HG02870 (cell line): ENCODE measurements around the gene IGFBP7.
"Not testable (repeated sequence)": the region's sequence is repeated elsewhere in the genome, so short reads cannot be mapped to it uniquely, and the experiment has no call there.

ENCODE experiments used
- ATAC-seq: cut with Tn5 transposase; IDR thresholded peaks from one replicate; pipeline ENCODE4 v1.9.1; 2021; ENCODE audit warnings: mild to moderate bottlenecking, moderate library complexity; ENCODE audit not compliant: unreplicated experiment

The IGFBP7 gene

GRCh38 chr4:57075367-57075766 is 34.8 kb downstream of the IGFBP7 start:
- no peak for ATAC-seq

GRCh38 chr4:57074744-57075143 is 35.4 kb downstream of the IGFBP7 start:
- no peak for ATAC-seq

GRCh38 chr4:57073559-57073958 is 36.6 kb downstream of the IGFBP7 start:
- ATAC-seq, result no peak

DNA sequence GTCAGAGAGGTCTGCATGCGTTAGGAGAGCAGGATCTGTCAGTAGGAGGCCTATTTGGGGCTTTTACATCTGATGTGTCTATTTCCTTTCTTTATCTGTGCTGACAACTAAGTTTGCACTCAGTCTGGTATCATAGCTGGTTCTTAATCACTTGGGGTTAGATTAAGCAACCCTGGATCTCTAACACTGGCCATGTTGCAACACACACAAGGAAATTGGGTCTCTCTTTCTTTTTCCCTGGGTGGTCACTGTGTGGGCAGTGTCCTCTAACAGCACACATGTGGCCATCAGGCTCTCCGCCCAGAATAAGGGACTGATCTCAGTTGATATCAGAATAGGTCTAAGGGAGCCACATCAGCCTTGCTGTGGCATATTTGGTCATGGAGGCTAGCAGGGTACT is 38.9 kb downstream of the IGFBP7 start:
- ATAC-seq, result no peak

DNA sequence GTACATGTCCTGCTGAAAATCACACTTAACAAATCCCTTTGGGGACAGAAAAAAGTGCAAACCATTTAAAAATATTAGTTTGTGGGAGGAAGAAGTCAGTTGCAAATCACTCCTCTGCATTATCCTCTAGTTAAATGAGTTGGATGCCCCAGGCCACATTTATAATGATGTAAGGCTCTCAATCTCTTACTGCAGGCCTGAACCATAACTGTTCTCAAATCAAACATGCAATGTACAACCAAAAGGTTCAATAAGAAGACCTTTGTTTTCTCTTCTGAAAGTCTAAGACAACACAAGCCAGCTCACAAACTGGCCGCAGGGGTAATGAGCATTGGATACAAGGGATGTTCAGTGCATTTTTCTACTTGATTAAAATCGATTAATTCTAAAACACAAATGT is 39.7 kb downstream of the IGFBP7 start:
- ATAC-seq, result no peak

- no peak for ATAC-seq
Measured at GRCh38 chr4:57068237-57068981, 41.8 kb downstream of the IGFBP7 start.

DNA sequence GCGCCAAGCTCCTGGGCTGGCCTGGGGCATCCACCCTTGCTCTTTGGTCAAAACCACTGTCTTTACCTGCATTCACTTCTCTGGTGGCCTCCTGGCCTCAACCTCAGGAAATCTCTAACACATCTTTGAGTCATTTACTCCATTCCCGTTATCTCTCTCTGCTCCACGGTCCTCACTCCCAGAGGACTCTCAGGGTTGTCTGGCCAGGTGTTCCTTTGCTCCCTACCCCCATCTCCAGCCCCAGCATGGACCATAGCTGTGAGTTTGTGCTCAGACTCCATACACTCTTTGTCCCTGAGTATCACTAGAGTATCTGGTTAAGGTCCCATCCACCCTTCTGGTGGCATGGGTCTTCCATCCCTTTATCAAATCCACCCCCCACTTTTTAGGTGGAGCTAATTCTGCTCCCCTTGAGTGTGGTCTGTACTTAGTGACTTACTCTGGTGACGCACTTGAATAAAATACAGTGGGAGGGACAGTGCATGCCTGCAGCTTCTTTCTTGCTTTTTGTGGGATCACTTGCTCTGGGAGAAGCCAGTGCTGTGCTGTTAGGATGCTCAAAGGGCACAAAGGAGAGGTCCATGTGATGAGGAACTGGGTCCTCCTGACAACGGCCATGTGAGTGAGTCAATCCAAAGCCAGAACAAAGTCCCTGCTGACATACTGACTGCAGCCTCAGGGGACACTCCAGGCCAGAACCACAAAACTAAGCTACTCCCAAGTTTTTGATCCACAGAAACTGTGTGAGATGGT is 44.3 kb downstream of the IGFBP7 start:
- ATAC-seq, result no peak

DNA sequence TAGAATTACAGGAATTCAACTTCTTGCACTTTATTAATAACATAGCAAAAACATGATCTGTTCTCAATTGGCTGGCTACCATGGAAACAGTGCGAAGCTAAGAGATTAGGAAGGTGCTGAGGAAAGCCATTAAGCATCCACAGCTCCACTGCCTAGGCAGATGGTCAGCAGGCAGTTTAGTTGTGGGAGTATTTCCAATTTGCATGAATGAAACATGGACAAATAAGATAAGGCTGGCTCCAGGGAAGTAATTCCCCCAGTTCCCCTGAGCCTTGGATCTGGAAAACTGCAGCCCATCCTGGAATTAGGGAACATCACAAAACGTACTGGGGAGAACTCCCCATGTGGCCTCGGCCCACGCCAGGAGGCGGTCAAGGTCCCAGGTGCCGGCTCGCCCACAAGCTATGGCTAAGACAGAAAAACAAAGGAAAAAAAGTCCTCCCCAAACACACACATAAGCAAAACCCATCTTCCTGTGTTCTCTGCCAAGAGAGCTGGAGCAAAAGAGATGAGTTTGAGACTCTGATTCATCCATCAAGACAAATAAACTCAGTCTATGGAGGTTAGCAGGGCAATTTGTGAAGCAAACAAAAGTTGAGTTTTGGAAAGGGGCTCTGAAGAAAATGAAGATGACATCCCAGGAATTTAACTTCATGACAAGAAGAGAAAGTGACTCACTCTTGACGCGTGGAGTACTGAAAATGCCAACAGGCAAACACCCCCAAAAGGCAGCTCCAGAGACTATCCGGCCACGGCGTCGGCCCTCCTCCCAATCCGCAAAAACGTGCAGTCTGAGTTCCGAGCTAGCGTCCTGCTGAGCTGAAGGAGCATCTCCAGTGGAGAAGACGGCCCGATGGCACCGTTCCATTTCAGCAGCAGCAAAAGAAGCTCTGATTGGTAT is 45.1 kb downstream of the IGFBP7 start:
- ATAC-seq, result no peak

GRCh38 chr4:57064120-57064519 is 46.1 kb downstream of the IGFBP7 start:
- ATAC-seq, result no peak

- ATAC-seq, result no peak
Measured at GRCh38 chr4:57063518-57063917, 46.7 kb downstream of the IGFBP7 start.

- ATAC-seq, result no peak
Measured at GRCh38 chr4:57061395-57061794, 48.8 kb downstream of the IGFBP7 start.

DNA sequence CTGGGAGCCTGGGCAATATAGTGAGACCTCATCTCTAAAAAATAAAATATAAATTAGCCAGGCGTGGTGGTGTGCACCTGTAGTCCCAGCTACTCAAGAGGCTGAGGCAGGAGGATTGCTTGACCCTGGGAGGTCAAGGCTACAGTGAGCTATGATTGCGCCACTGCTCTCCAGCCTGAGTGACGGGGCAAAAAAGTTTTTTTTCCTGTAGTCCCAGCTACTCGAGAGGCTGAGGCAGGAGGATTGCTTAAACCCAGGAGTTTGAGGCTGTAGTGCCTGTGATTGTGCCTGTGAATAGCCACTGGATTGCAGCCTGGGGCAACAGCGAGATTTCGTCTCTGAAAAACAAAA is 49.5 kb downstream of the IGFBP7 start:
- not testable (repeated sequence) for ATAC-seq

- no peak for ATAC-seq
Measured at GRCh38 chr4:57059890-57060716, 50.1 kb downstream of the IGFBP7 start.

- no peak for ATAC-seq
Measured at GRCh38 chr4:57055886-57056285, 54.3 kb downstream of the IGFBP7 start.

- no peak for ATAC-seq
Measured at GRCh38 chr4:57053508-57053907, 56.7 kb downstream of the IGFBP7 start.

GRCh38 chr4:57051524-57051923 is 58.7 kb downstream of the IGFBP7 start:
- ATAC-seq, result no peak

DNA sequence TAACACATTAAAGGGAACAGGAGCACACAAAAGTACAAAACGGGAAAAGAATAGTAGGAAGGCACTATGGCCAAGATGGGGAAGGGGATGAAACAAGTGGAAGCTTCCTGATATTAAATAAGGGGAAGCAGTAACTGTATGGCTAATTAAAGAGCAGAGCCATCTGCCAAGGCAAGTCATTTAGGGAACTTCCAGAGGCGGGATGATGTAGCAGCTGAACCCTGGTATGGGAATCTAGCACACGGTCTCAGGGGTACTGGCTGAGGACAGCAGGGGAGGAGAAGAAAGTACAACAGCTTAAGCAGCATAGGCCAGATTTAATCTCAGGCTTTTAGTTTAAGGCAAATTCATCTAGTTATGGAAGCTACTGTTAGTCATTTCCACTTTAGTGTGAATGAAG is 59.1 kb downstream of the IGFBP7 start:
- no peak for ATAC-seq

GRCh38 chr4:57048590-57049304 is 61.4 kb downstream of the IGFBP7 start:
- no peak for ATAC-seq

GRCh38 chr4:57047046-57047445 is 63.1 kb downstream of the IGFBP7 start:
- not testable (repeated sequence) for ATAC-seq

GRCh38 chr4:57044996-57045395 is 65.2 kb downstream of the IGFBP7 start:
- ATAC-seq, result no peak
